Stimulated activated CD8-positive, alpha-beta memory T cell treated with anti-CD3 and anti-CD28 coated beads, Interleukin-12 subunit alpha, Interleukin-12 subunit beta, amount 100 ng/mL, for 1 hour (primary cell): ENCODE results near the gene SLC22A6.

Source experiments
- DNase-seq: peaks from one replicate; pipeline ENCODE4 v3.0.0-alpha.2; 2020; ENCODE audit warnings: low read depth

Gene SLC22A6

GRCh38 chr11:62984451-62984991 is at the start of gene SLC22A6:
Gene SLC22A6 (minus strand): TSS chr11:62984967. CDS start chr11:62984690, 277 bp downstream.
- DNase-seq = no peak

- DNase-seq = no peak
These were observed 47.7 kb upstream of the SLC22A6 start for GRCh38 chr11:63032457-63032856.

GRCh38 chr11:63023841-63024648 is 39.3 kb upstream of the SLC22A6 start:
- DNase-seq = peak; percentile 76

GRCh38 chr11:63023222-63023814 is 38.6 kb upstream of the SLC22A6 start:
- DNase-seq = no peak

GRCh38 chr11:63022441-63022840 is 37.7 kb upstream of the SLC22A6 start:
- no peak for DNase-seq

GRCh38 chr11:63020671-63021291 is 36.0 kb upstream of the SLC22A6 start:
- no peak for DNase-seq

- DNase-seq = no peak
These were observed 34.7 kb upstream of the SLC22A6 start for GRCh38 chr11:63019506-63019905.

GRCh38 chr11:63017306-63017974 is 32.7 kb upstream of the SLC22A6 start:
- no peak for DNase-seq

GRCh38 chr11:63015521-63016215 is 30.9 kb upstream of the SLC22A6 start, which contains the start of gene SLC22A8:
Gene SLC22A8 (minus strand): TSS chr11:63015841. CDS start chr11:63014958, 883 bp downstream.
- no peak for DNase-seq

GRCh38 chr11:63014408-63015055 is 29.8 kb upstream of the SLC22A6 start:
- DNase-seq = no peak

- DNase-seq = no peak
These were observed 28.1 kb upstream of the SLC22A6 start for GRCh38 chr11:63012839-63013238.

- no peak for DNase-seq
These were observed 27.7 kb upstream of the SLC22A6 start for GRCh38 chr11:63012430-63012829.

- no peak for DNase-seq
These were observed 26.2 kb upstream of the SLC22A6 start for GRCh38 chr11:63010934-63011439.

GRCh38 chr11:63007920-63008319 is 23.2 kb upstream of the SLC22A6 start:
- DNase-seq = no peak

GRCh38 chr11:63001456-63001855 is 16.7 kb upstream of the SLC22A6 start:
- DNase-seq = no peak

- DNase-seq = no peak
These were observed 14.9 kb upstream of the SLC22A6 start for GRCh38 chr11:62999649-63000048.

GRCh38 chr11:62999156-62999555 is 14.4 kb upstream of the SLC22A6 start:
- DNase-seq = no peak

- DNase-seq = no peak
These were observed 11.5 kb upstream of the SLC22A6 start for GRCh38 chr11:62996271-62996670.

GRCh38 chr11:62994775-62995174 is 10.0 kb upstream of the SLC22A6 start:
- no peak for DNase-seq

- no peak for DNase-seq
These were observed 3.5 kb upstream of the SLC22A6 start for GRCh38 chr11:62988276-62988675.
